ENCODE results near the gene GRIA1.

Gene GRIA1

DNA sequence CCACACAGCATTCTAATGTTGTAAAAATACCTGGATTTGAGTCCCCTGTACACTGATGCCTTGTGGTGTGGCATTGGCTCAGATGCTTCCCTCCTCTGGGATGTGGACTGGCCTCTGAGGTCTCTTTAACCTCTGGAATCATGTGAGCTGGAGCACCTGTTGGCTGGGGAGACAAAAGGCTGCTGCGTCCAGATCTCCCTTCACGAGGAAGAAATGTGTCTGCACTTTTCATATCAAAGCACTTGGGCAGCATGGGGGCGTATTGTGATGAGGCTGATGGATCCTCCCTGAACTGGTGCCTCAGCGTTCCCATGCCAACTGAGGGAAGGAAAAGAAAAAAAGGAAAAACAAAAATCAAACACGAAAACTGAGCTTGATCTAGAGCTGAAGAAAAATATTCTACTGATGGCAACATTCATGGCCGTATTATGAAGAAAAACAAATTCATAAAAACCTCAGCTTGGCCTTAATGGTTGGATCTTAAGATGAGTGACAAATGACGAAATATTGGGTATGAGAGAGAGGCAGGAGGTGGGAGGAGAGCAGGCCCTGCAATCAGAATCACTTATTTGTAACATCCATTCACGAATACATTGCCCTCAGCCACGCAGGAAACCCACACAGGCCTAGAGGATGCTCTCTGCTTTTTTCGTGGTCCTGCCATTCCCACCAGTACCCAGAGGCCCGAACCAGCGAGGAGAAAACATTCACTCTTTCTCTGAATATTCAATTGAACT is 26.2 kb downstream of the GRIA1 start:
- no peak for TF ChIP-seq GATA1 (IDR thresholded peaks at IDR 0.05; ENCODE audit: low read depth, low read length)
- DNase-seq: no peak

DNA sequence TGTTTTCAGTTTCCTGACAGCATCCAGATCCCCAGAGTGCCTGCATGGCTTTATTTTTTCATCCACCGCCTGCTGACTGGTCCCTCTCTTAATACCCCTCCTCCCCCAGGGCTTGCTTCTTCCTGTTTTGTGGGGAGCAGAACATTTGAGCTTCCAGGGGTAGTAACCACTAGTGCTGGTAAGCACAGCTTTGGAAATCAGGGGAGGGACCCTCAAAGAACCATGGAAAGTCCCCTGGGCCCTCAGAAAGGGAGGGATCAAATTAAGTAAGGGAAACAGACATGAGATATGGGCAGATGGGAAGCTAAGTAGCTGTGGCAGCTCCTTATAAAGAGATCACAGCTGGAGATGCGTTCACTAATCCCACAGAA is 26.8 kb downstream of the GRIA1 start:
- no peak for DNase-seq

DNA sequence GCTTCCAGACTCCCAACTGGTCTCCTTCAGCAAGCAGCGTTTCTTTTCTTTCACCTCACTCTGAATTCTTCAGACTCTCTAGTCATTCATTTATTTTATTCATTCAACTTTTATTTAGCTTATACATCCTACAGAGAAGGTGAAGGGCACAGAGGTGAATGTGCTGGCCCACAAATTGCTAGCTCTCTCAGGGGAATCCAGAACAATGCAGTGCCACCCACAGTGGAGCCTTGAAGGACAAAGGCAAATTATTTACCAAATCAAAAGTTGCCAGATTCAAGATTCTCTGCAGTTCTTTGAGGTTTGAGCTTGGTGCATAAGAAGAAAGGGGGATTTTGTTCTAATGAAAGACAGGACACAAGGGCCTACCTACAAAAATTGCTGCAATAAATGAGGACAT is 29.7 kb downstream of the GRIA1 start:
- TF ChIP-seq GATA1 (IDR thresholded peaks at IDR 0.05; ENCODE audit: low read depth, low read length): no peak
- TF ChIP-seq POLR2A (IDR thresholded peaks at IDR 0.05; ENCODE audit: low read length): no peak

More for the DNA sequence above, 26.8 kb downstream of the GRIA1 start:
- TF ChIP-seq GATA1 (IDR thresholded peaks at IDR 0.05; ENCODE audit: low read depth, low read length): no peak
- TF ChIP-seq POLR2A (IDR thresholded peaks at IDR 0.05; ENCODE audit: low read length): no peak

DNA sequence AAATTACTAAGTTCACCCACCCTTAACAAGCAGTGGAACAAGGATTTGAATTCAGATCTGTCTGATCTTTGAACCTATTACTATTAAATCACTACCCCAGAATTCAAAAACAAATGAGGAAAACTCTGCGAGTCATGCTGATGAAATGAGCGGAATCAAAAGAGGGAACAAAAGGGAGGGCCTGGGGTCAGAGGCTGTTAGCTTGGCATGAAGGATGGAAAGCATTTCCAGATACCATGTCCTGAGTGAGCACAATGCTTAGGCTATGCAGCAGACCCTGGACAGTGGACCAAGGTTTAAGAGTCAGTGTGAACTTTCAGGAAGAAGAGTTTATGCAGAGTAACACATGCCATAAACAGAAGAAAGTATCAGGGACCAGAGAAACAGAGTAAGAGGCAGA is 30.5 kb downstream of the GRIA1 start:
- no peak for TF ChIP-seq GATA1 (IDR thresholded peaks at IDR 0.05; ENCODE audit: low read depth, low read length)
- no peak for TF ChIP-seq POLR2A (IDR thresholded peaks at IDR 0.05; ENCODE audit: low read length)
- DNase-seq: no peak

More for the DNA sequence above, 29.7 kb downstream of the GRIA1 start:
- DNase-seq: no peak

DNA sequence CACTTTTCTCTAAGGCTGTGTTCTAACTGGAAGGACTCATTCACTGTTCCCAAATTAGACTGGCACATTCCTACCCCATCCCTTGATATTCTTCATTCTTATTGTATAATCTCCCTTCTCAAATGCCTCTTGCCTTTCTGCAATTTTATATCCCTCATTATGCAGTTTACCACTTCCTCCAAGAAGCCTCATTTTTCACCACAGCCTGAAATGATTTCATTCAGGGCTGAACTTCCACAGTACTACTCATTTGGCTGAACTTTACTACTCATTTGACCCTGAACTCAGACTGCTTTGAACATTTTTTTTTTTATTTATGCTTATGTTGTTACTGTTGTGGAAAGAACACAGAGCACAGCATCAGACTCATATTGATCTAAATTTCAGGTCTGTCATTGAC is 32.7 kb downstream of the GRIA1 start:
- no peak for DNase-seq
- TF ChIP-seq POLR2A (IDR thresholded peaks at IDR 0.05; ENCODE audit: low read length): no peak
- no peak for TF ChIP-seq GATA1 (IDR thresholded peaks at IDR 0.05; ENCODE audit: low read depth, low read length)

DNA sequence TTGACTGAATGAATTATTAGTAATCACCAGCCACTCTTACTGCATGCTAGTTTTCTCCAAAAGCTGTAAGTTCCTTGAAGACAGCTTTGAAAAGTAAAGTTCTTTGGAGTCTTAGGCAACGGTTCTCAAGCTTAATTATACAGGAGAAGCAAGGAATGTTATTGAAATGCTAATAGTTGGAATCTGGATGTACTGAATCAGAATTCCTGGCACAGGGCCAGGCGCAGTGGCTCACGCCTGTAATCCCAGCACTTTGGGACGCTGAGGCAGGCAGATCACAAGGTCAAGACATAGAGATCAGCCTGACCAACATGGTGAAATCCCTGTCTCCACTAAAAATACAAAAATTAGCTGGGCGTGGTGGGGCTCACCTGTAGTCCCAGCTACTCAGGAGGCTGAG is 33.4 kb downstream of the GRIA1 start:
- TF ChIP-seq POLR2A (IDR thresholded peaks at IDR 0.05; ENCODE audit: low read length): no peak
- no peak for TF ChIP-seq GATA1 (IDR thresholded peaks at IDR 0.05; ENCODE audit: low read depth, low read length)
- no peak for DNase-seq

DNA sequence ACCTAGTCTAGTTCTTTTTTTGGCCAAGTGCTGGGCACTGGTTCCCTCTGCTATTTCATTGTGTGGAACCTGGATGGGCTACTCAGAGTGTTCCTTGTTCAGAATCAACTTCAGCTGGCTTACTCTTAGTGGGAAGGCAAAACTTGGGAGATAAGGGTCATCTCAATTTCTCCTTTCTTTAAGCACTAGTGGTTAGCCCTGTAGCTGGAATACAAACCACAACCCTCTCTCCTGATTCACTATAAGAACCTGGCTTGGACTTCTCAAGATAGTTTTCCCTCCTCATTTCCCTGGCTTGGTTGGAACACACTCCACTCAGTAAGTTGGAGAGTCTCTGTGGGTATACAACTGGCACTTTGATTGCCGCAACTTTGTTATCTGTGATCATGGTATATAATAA is 35.1 kb downstream of the GRIA1 start:
- no peak for TF ChIP-seq POLR2A (IDR thresholded peaks at IDR 0.05; ENCODE audit: low read length)
- TF ChIP-seq GATA1 (IDR thresholded peaks at IDR 0.05; ENCODE audit: low read depth, low read length): no peak
- DNase-seq: no peak

DNA sequence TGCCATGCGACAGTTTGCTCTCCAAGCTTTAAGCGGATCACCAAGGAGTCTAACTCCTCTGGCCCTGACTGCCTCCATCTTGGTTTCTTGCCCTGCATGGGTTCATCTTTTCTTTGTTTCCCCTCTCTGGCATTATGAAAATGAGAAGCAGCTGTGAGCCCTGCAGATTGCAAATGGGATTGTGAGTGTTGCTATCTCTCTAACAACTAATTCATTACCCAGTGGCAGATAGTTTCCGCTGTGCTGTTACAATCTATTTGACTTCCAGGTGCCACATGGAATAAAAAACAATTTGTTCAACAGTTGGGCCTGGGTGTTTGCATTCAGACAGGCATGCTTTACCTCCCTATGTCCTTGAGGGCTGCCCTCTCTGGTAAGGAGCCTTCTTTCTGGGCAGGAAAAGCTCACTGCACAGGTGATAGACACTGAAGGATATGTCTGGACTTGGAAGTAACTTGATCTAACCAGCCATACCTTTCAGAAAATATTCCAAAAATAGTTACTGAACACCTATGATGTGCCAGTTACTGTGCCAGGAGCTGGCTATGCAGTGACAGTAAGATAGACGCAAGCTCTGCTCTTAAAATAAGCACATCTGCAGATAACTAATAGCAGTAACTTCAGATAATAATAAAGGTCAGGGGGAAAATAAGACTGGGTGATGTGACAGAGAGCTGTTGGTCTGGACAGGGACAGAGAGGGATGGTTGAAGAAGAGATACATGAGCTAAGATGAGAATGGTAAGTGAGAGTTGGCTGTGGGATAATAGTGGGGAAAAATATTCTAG is 40.1 kb downstream of the GRIA1 start:
- no peak for DNase-seq
- TF ChIP-seq GATA1 (IDR thresholded peaks at IDR 0.05; ENCODE audit: low read depth, low read length): no peak
- TF ChIP-seq POLR2A (IDR thresholded peaks at IDR 0.05; ENCODE audit: low read length): no peak

DNA sequence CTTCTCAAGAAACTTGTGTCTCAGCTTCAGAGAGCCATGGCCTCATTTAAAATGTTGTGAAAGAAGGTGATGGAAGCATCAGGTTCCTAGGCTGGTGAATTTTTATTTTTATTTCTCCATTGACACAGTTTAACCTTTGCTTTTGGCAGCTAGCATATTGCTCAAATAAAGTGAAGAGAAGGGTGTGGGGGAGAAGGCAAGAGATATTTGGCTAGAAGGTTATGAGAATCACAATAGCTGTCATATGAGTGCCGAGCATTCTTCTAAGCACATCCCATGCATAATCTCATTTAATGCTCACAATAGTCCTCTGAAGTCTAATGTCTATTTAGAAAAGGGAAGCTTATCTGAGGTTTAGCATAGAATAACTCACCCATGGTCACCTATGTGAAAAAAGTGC is 43.1 kb downstream of the GRIA1 start:
- TF ChIP-seq GATA1 (IDR thresholded peaks at IDR 0.05; ENCODE audit: low read depth, low read length) (no peak), POLR2A (IDR thresholded peaks at IDR 0.05; ENCODE audit: low read length) (no peak)
- DNase-seq: no peak

DNA sequence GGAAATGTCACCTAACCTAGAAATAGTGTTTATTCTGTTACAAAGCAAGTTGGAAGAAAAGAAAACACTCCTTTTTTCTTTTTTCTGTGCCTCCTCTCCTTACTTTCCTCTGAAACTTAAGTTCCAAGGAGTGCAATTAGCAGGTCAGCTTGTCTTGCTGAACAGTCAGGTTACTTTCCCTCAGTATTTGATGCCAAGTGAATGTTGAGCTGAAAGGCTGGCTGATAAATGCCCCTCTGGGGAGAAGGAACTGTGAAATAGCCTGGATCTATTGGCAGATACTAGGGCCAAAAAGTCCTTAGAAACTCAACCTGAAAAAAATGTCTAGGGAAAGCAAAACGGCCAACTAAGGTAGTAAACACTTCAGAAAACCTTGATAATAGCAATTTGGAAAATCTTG is 43.6 kb downstream of the GRIA1 start:
- TF ChIP-seq GATA1 (IDR thresholded peaks at IDR 0.05; ENCODE audit: low read depth, low read length): no peak
- TF ChIP-seq POLR2A (IDR thresholded peaks at IDR 0.05; ENCODE audit: low read length): no peak
- no peak for DNase-seq

DNA sequence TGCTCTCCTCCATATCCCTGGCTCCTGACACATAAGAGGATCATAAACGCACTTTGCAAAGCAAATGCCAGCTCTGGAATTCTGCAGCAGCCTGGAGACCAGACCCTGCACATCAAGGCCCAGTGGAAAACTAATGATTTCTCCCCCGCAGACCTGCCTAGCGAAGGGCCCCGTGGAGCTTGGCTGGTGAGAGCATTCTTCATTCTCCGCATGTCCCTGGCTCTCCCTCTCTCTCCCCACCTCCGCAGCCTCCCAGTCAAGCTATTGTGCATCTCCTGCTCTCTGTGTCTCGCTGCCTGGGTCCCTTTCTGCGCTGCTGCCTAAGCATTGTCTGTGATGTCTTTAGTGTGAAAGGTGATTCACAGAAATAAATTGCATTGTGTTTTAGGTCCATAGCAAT is 46.7 kb downstream of the GRIA1 start:
- TF ChIP-seq GATA1 (IDR thresholded peaks at IDR 0.05; ENCODE audit: low read depth, low read length) (no peak), POLR2A (IDR thresholded peaks at IDR 0.05; ENCODE audit: low read length) (no peak)
- DNase-seq: no peak

DNA sequence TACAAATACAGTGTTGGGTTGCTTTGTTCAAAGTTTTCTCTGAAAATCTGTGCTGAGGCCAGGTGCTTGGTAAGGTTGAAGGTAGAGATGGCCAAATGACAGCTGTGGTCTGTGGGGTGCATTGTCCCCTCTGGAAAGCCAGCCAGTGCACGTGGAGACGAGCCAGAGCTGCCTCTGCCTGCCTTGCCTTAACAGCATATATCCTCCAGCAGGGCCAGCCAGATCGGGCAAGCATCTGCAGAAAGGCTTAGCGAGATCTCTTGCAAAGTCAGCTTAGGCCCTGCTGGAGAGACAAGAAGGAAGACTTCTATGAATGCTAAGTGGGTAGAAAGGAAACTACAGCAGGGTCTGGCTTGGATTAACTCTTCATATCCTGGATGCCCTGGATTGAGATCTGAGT is 49.5 kb downstream of the GRIA1 start:
- TF ChIP-seq POLR2A (IDR thresholded peaks at IDR 0.05; ENCODE audit: low read length) (no peak), GATA1 (IDR thresholded peaks at IDR 0.05; ENCODE audit: low read depth, low read length) (no peak)
- no peak for DNase-seq

DNA sequence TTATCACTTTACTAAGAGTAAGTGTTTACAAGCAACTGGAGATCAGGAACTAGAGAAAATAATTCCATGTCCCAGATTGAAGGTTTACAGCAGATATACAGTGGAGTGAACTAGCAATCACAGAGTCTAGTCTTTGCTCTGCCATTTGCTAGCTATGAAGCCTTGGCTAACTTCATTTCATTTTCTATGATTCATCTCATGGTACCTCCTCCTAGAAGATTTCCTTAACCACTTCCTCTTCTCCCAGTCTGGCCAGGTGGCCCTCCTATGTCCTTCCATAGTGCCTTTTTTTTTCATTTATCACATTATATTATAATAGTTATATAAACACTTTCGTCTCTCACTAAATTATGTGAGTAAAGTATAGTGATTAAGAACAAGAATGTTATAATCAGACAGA is 52.1 kb downstream of the GRIA1 start:
- TF ChIP-seq GATA1 (IDR thresholded peaks at IDR 0.05; ENCODE audit: low read depth, low read length) (no peak), POLR2A (IDR thresholded peaks at IDR 0.05; ENCODE audit: low read length) (no peak)

DNA sequence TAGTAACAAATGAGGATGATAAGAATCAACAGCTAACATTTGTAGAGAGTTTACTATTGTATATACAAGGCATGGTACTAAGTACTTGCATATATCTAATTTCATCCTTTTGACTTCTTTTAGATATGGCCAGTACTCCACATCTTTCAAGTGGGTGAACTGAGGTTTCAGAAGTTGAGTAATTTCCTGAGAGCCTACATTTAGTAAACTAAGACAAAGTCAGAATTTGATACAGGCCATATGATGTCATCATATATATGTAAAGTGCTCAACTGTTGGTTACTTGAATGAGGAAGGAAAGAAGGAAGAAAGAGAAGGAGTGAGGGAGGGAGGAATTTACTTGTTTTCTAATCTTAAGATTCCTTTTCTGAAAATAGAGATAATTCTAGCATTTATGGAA is 52.8 kb downstream of the GRIA1 start:
- DNase-seq: no peak
- TF ChIP-seq POLR2A (IDR thresholded peaks at IDR 0.05; ENCODE audit: low read length) (no peak), GATA1 (IDR thresholded peaks at IDR 0.05; ENCODE audit: low read depth, low read length) (no peak)

More for the DNA sequence above, 52.1 kb downstream of the GRIA1 start:
- DNase-seq: no peak

DNA sequence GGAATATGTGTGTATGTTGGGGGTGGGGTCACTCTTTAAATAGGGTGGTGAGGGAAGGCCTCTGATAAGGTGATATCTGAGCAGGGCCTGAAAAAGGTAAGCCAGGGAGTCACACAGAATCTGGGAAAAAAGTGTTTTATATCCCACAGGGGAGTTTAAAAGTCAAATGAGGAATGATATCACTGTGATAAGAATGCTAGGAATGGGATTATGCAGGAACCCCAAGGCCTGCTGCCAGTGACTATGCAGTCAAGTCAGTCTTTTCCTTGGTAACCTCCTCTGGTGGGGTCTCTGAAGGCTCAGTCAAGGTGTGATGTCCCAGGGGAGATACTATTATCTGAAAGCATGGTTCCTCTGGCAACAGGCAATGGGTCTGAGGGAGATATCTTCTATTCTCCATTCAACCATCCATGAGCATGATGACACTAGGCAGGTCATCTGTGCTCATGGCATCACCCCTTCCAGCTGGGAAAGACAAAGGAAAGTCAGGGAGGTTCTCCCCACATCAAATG is 53.5 kb downstream of the GRIA1 start:
- TF ChIP-seq POLR2A (IDR thresholded peaks at IDR 0.05; ENCODE audit: low read length): no peak
- TF ChIP-seq GATA1 (IDR thresholded peaks at IDR 0.05; ENCODE audit: low read depth, low read length): no peak
- DNase-seq: no peak

Measured in erythroblast (primary cell).